WI38 (cell line): ENCODE results near the gene PRKAR1B.

Source experiments
- H3K4me3 ChIP-seq: 2 replicates; pipeline ENCODE4 v1.5.1; 2011; ENCODE audit warnings: low read depth, mild to moderate bottlenecking, control low read depth, low read length
- CTCF ChIP-seq: IDR thresholded peaks from 2 replicates; pipeline ENCODE4 v1.5.1; 2012; ENCODE audit warnings: low read depth, mild to moderate bottlenecking, control low read depth, low read length

Gene PRKAR1B

DNA sequence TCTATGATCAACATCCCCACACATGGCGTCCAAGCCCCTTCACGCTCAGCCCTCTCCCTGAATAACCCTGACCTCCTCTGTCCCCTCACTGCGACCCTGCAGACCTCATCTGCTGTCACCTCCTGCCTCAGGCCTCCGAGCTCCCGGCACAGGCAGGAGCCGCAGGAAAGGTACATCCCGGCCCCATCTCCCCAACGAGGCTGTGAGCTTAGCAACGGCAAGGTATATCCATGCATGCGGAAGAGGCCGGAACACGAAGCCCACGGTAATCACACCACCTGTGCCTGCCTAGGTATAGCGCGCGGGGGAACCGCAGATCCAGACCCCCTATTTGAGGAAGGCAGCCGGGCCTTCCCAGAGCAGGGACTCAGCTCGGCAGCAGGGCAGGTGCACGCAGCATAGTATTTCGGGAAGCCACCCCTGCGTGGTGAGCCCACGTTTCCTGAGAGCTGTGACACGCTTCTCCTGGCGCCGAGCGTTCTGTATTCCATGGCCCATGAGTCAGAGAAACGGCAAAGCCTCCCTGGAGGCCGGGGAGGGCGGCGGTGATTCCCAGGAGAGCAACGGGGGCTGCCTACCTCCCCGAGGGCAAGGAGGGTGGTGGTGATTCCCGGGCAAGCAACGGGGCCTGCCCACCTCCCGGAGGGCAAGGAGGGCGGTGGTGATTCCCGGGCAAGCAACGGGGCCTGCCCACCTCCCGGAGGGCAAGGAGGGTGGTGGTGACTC lies 50.7 kb downstream of the PRKAR1B start:
- H3K4me3 ChIP-seq: no peak overlapping the region
- TF ChIP-seq CTCF: no peak

DNA sequence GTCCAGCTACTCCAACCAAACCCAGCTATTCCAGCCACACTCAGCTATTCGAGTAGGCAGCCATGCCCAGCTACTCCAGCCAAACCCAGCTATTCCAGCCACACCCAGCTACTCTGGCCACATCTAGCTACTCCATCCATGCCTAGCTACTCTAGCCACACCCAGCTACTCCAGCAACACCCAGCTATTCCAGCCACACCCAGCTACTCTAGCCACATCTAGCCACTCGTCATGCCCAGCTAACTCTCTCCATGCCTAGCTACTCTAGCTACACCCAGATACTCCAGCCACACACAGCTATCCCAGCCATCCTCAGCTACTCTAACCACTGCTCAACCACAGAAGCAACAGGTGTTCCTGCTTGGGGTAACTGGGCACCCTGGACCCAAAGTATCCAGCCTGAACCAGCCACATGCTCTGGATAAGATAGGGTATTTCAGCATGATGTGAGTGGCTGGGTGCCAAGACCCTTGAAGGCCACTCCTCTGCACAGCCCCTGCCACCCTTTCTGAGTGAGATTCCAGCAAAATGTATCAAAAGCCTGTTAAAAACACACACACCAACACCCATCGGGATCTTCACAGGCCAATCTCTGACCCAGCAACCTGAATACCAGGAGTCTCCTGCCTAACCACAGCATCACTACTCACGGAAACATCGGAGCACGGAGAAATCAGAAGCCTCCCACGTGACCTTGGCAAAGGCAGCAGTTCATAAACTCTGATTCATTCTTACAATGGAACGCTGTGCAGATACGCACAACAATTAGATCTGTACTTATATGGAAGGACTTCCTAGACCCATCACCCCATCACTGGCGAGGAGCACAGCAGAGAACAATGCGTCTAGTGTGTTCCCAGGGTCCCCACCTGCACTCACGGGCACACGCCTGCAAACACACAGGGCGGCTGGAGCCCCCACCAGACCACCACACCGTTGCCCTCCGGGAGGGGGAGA lies 52.3 kb downstream of the PRKAR1B start:
- H3K4me3 ChIP-seq: no peak overlapping the region
- no peak for TF ChIP-seq CTCF

- no peak overlapping the region for H3K4me3 ChIP-seq
- TF ChIP-seq CTCF: no peak
These were observed 53.2 kb downstream of the PRKAR1B start for GRCh38 chr7:673681-674453.

DNA sequence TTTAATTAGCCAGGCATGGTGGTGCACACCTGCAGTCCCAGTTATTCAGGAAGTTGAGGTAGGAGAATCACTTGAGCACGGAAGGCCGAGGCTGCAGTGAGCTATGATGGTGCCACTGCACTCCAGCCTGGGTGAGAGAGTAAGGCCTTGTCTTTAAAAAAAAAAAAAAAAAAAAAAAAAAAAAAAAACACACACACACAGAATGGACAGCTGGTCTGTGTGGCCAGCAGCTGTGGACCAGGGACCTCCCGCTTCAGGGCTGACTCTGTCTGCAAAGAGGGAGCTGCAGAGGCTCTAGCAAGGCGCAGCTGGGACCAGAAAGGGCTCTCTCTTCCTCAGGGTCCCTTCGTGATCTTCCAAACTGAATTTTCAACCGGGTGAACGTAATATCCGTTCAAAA lies 54.2 kb downstream of the PRKAR1B start:
- H3K4me3 ChIP-seq: no peak overlapping the region
- TF ChIP-seq CTCF: no peak

DNA sequence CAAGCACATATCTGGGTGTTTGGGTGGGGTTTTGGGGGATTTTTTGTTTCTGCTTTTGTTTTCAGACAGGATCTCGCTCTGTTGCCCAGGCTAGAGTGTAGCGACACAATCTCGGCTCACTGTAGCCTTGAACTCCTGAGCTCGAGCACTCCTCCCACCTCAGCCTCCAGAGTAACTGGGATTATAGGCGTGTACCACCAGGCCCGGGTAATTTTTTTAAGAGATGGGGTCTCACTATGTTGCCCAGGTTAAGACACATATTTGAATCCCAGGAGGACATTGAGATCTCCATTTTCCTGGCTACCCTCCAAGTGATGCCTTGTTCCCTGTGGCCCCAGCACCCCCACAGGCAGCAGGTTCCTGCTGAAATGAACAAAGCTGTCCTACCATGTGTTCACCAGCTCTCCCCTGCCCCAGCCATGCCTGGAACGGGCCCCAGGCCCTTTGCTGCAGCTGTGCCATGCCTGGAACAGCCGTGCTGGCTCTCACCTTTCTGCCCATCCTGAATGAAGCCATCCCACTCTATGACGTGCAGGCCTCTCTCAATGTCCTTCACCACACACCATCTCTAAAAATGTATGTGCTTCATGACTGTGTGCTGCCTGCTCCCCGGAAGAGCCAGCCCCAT lies 55.6 kb downstream of the PRKAR1B start:
- no peak overlapping the region for H3K4me3 ChIP-seq
- no peak for TF ChIP-seq CTCF

- no peak overlapping the region for H3K4me3 ChIP-seq
- TF ChIP-seq CTCF: no peak
These were observed 56.3 kb downstream of the PRKAR1B start for GRCh38 chr7:670501-671390.
